GM19025 (cell line): ENCODE measurements around the gene ASTN1.

Experiments
- ATAC-seq: cut with Tn5 transposase; IDR thresholded peaks from one replicate; pipeline ENCODE4 v1.9.1; 2021; ENCODE audit warnings: mild to moderate bottlenecking, low read depth, moderate library complexity; ENCODE audit not compliant: unreplicated experiment

ASTN1 gene

GRCh38 chr1:177164380-177165068, at the start of gene ASTN1:
Gene ASTN1, minus strand, starts transcription at chr1:177164712. Its CDS starts 36 bp downstream, at chr1:177164676.
- no peak for ATAC-seq

GRCh38 chr1:177211231-177211630, 46.7 kb upstream of the ASTN1 start:
- no peak for ATAC-seq

GRCh38 chr1:177210071-177210470, 45.6 kb upstream of the ASTN1 start:
- no peak for ATAC-seq

GRCh38 chr1:177209357-177209756, 44.8 kb upstream of the ASTN1 start:
- no peak for ATAC-seq

- no peak for ATAC-seq
Measured at GRCh38 chr1:177208920-177209319, 44.4 kb upstream of the ASTN1 start.

- no peak for ATAC-seq
Measured at GRCh38 chr1:177206831-177207355, 42.4 kb upstream of the ASTN1 start.

- ATAC-seq, result no peak
Measured at GRCh38 chr1:177200290-177200689, 35.8 kb upstream of the ASTN1 start.

- no peak for ATAC-seq
Measured at GRCh38 chr1:177198243-177198642, 33.7 kb upstream of the ASTN1 start.

GRCh38 chr1:177190308-177190970, 25.9 kb upstream of the ASTN1 start:
- ATAC-seq, result no peak

- no peak for ATAC-seq
Measured at GRCh38 chr1:177186639-177187038, 22.1 kb upstream of the ASTN1 start.

GRCh38 chr1:177185209-177185608, 20.7 kb upstream of the ASTN1 start:
- ATAC-seq, result no peak

GRCh38 chr1:177183836-177184235, 19.3 kb upstream of the ASTN1 start:
- no peak for ATAC-seq

GRCh38 chr1:177181631-177182291, 17.2 kb upstream of the ASTN1 start:
- peak; percentile 92 for ATAC-seq

GRCh38 chr1:177181280-177181630, 16.7 kb upstream of the ASTN1 start:
- no peak for ATAC-seq

GRCh38 chr1:177174921-177175634, 10.6 kb upstream of the ASTN1 start:
- ATAC-seq, result no peak

- no peak for ATAC-seq
Measured at GRCh38 chr1:177173976-177174375, 9.5 kb upstream of the ASTN1 start.

GRCh38 chr1:177172866-177173265, 8.4 kb upstream of the ASTN1 start:
- no peak for ATAC-seq

- ATAC-seq, result no peak
Measured at GRCh38 chr1:177172272-177172671, 7.8 kb upstream of the ASTN1 start.

- ATAC-seq, result no peak
Measured at GRCh38 chr1:177171536-177172123, 7.1 kb upstream of the ASTN1 start.

GRCh38 chr1:177170756-177171535, 6.4 kb upstream of the ASTN1 start, which contains the start of gene BRINP2:
Gene BRINP2, plus strand, starts transcription at chr1:177170958. Its CDS starts 58,919 bp downstream, at chr1:177229877.
- ATAC-seq, result peak; percentile 76
